Measurements from ENCODE around the gene ATP2C2. TPM values are rescaled to one million over a fixed set of nuclear protein-coding genes. Genes with fewer than 3 reads are reported as not detected.

The ATP2C2 gene
- total RNA-seq, 2 donors from 2014 or later: 2.0 to 2.6 TPM

- Mint-ChIP-seq H3K4me3 (no peak overlapping the region), H3K9me3 (peaks cover 8% of the 10 kb centered on the region)
Observed at GRCh38 chr16:84421081-84421937, 53.0 kb downstream of the ATP2C2 start.

GRCh38 chr16:84421938-84422220 lies 53.5 kb downstream of the ATP2C2 start:
- H3K36me3 Mint-ChIP-seq (ENCODE audit: low read depth): no peaks in the 10 kb centered on the region

More at GRCh38 chr16:84421081-84421937, 53.0 kb downstream of the ATP2C2 start:
- peaks cover 22% of the 10 kb centered on the region for H3K27me3 Mint-ChIP-seq (ENCODE audit: insufficient read depth)
- peaks cover 11% of the 10 kb centered on the region for H3K9me3 ChIP-seq (ENCODE audit: control insufficient read depth, low read length)
- H3K27ac ChIP-seq (ENCODE audit: low read depth, low read length): no peak overlapping the region
- no peak overlapping the region for H3K9ac ChIP-seq (ENCODE audit: extremely low read depth, low read length, poor library complexity, severe bottlenecking)
- H3K36me3 ChIP-seq (ENCODE audit: control insufficient read depth, insufficient read depth, low read length): no peaks in the 10 kb centered on the region
- 94 to 100% methylated on average over 12 to 21 of the region's 21 CpGs for WGBS, 2 experiments (ENCODE audit: insufficient coverage in 1 of 2, insufficient read length in 1 of 2)
- H3K4me3 ChIP-seq (ENCODE audit: low read length): no peak overlapping the region
- no peaks in the 10 kb centered on the region for H3K4me1 ChIP-seq (ENCODE audit: control insufficient read depth, insufficient read depth, low read length)
- no peaks in the 10 kb centered on the region for H3K36me3 Mint-ChIP-seq (ENCODE audit: low read depth)
- no peaks in the 10 kb centered on the region for H3K4me1 Mint-ChIP-seq
- H3K27me3 ChIP-seq (ENCODE audit: control insufficient read depth, insufficient read depth, low read length, poor library complexity, severe bottlenecking): peaks cover 19% of the 10 kb centered on the region
- no peak for TF ChIP-seq CTCF (conservative IDR thresholded peaks at IDR 0.05)
- no peak for DNase-seq
- H3K27ac Mint-ChIP-seq: no peak overlapping the region

GRCh38 chr16:84423416-84423837 lies 55.1 kb downstream of the ATP2C2 start:
- DNase-seq: peak; percentile 53
- Histone ChIP-seq H3K27ac (ENCODE audit: low read depth, low read length) (no peak overlapping the region), H3K36me3 (ENCODE audit: control insufficient read depth, insufficient read depth, low read length) (no peaks in the 10 kb centered on the region), H3K9me3 (ENCODE audit: control insufficient read depth, low read length) (peaks cover 11% of the 10 kb centered on the region), H3K4me3 (ENCODE audit: low read length) (peak overlapping the region; percentile 54), H3K9ac (ENCODE audit: extremely low read depth, low read length, poor library complexity, severe bottlenecking) (no peak overlapping the region), H3K4me1 (ENCODE audit: control insufficient read depth, insufficient read depth, low read length) (no peaks in the 10 kb centered on the region), H3K27me3 (ENCODE audit: control insufficient read depth, insufficient read depth, low read length, poor library complexity, severe bottlenecking) (peaks cover 28% of the 10 kb centered on the region)
- peaks cover 30% of the 10 kb centered on the region for H3K27me3 Mint-ChIP-seq (ENCODE audit: insufficient read depth)
- H3K4me1 Mint-ChIP-seq: no peaks in the 10 kb centered on the region
- no peaks in the 10 kb centered on the region for H3K36me3 Mint-ChIP-seq (ENCODE audit: low read depth)
- no peak overlapping the region for H3K27ac Mint-ChIP-seq
- TF ChIP-seq CTCF (conservative IDR thresholded peaks at IDR 0.05): no peak
- 94 to 100% methylated on average over 3 to 4 of the region's 4 CpGs for WGBS, 2 experiments (ENCODE audit: insufficient coverage in 1 of 2, insufficient read length in 1 of 2)
- H3K4me3 Mint-ChIP-seq: no peak overlapping the region
- H3K9me3 Mint-ChIP-seq: peaks cover 8% of the 10 kb centered on the region

More at GRCh38 chr16:84421938-84422220, 53.5 kb downstream of the ATP2C2 start:
- Histone ChIP-seq H3K27ac (ENCODE audit: low read depth, low read length) (no peak overlapping the region), H3K36me3 (ENCODE audit: control insufficient read depth, insufficient read depth, low read length) (no peaks in the 10 kb centered on the region), H3K27me3 (ENCODE audit: control insufficient read depth, insufficient read depth, low read length, poor library complexity, severe bottlenecking) (peaks cover 19% of the 10 kb centered on the region), H3K4me1 (ENCODE audit: control insufficient read depth, insufficient read depth, low read length) (no peaks in the 10 kb centered on the region), H3K9me3 (ENCODE audit: control insufficient read depth, low read length) (peaks cover 11% of the 10 kb centered on the region), H3K4me3 (ENCODE audit: low read length) (no peak overlapping the region), H3K9ac (ENCODE audit: extremely low read depth, low read length, poor library complexity, severe bottlenecking) (no peak overlapping the region)
- no peak for TF ChIP-seq CTCF (conservative IDR thresholded peaks at IDR 0.05)
- Mint-ChIP-seq H3K4me1 (no peaks in the 10 kb centered on the region), H3K9me3 (peaks cover 8% of the 10 kb centered on the region), H3K27me3 (ENCODE audit: insufficient read depth) (peaks cover 22% of the 10 kb centered on the region), H3K4me3 (no peak overlapping the region), H3K27ac (no peak overlapping the region)
- DNase-seq: no peak
- WGBS, 2 experiments (ENCODE audit: insufficient coverage in 1 of 2, insufficient read length in 1 of 2): 69 to 70% methylated on average over 2 to 4 of the region's 4 CpGs
